Rectal smooth muscle tissue (tissue), 1 donor: ENCODE measurements around the gene CNTFR.

ENCODE experiments used
- H3K27ac ChIP-seq: one replicate; pipeline ENCODE4 v1.7.0; 2013; ENCODE audit warnings: low read depth, low read length, inconsistent platforms
- H3K27me3 ChIP-seq: one replicate; pipeline ENCODE4 v1.7.0; 2013; ENCODE audit warnings: low read length; ENCODE audit not compliant: control insufficient read depth, insufficient read depth
- H3K36me3 ChIP-seq: one replicate; pipeline ENCODE4 v1.7.0; 2013; ENCODE audit warnings: low read length; ENCODE audit not compliant: control insufficient read depth, insufficient read depth
- H3K4me1 ChIP-seq: one replicate; pipeline ENCODE4 v1.7.0; 2013; ENCODE audit warnings: low read length; ENCODE audit not compliant: control insufficient read depth, insufficient read depth
- H3K4me3 ChIP-seq: one replicate; pipeline ENCODE4 v1.7.0; 2013; ENCODE audit warnings: low read length
- H3K9ac ChIP-seq: one replicate; pipeline ENCODE4 v1.7.0; 2013; ENCODE audit warnings: low read length

The CNTFR gene

GRCh38 chr9:34570809-34571480, 18.6 kb downstream of the CNTFR start:
- Histone ChIP-seq H3K27me3 (peaks cover 2% of the 10 kb centered on the region), H3K36me3 (no peaks in the 10 kb centered on the region), H3K4me3 (no peak overlapping the region), H3K4me1 (no peaks in the 10 kb centered on the region), H3K9ac (no peak overlapping the region), H3K27ac (no peak overlapping the region)

- no peak overlapping the region for H3K27ac ChIP-seq
These were observed 19.1 kb downstream of the CNTFR start for GRCh38 chr9:34570376-34570775.

GRCh38 chr9:34568774-34569173, 20.8 kb downstream of the CNTFR start:
- H3K27ac ChIP-seq = no peak overlapping the region
- H3K4me1 ChIP-seq = no peaks in the 10 kb centered on the region
- H3K27me3 ChIP-seq = peaks cover 4% of the 10 kb centered on the region
- H3K9ac ChIP-seq = no peak overlapping the region
- no peaks in the 10 kb centered on the region for H3K36me3 ChIP-seq
- H3K4me3 ChIP-seq = no peak overlapping the region

More at GRCh38 chr9:34570376-34570775, 19.1 kb downstream of the CNTFR start:
- peaks cover 2% of the 10 kb centered on the region for H3K27me3 ChIP-seq
- no peak overlapping the region for H3K9ac ChIP-seq
- H3K4me3 ChIP-seq = no peak overlapping the region
- no peaks in the 10 kb centered on the region for H3K4me1 ChIP-seq
- H3K36me3 ChIP-seq = no peaks in the 10 kb centered on the region

GRCh38 chr9:34568133-34568532, 21.4 kb downstream of the CNTFR start:
- Histone ChIP-seq H3K4me1 (no peaks in the 10 kb centered on the region), H3K27me3 (peaks cover 6% of the 10 kb centered on the region), H3K4me3 (no peak overlapping the region), H3K36me3 (no peaks in the 10 kb centered on the region), H3K27ac (no peak overlapping the region), H3K9ac (no peak overlapping the region)

- H3K9ac ChIP-seq = no peak overlapping the region
- no peak overlapping the region for H3K27ac ChIP-seq
- H3K4me3 ChIP-seq = no peak overlapping the region
- no peaks in the 10 kb centered on the region for H3K36me3 ChIP-seq
- peaks cover 5% of the 10 kb centered on the region for H3K27me3 ChIP-seq
- H3K4me1 ChIP-seq = no peaks in the 10 kb centered on the region
These were observed 22.6 kb downstream of the CNTFR start for GRCh38 chr9:34566972-34567371.

- Histone ChIP-seq H3K9ac (no peak overlapping the region), H3K4me3 (no peak overlapping the region), H3K36me3 (no peaks in the 10 kb centered on the region), H3K27ac (no peak overlapping the region), H3K4me1 (no peaks in the 10 kb centered on the region), H3K27me3 (peaks cover 5% of the 10 kb centered on the region)
These were observed 23.2 kb downstream of the CNTFR start for GRCh38 chr9:34566322-34566721.

GRCh38 chr9:34565856-34566255, 23.7 kb downstream of the CNTFR start:
- Histone ChIP-seq H3K9ac (no peak overlapping the region), H3K36me3 (no peaks in the 10 kb centered on the region), H3K4me3 (no peak overlapping the region), H3K4me1 (no peaks in the 10 kb centered on the region), H3K27me3 (peaks cover 5% of the 10 kb centered on the region), H3K27ac (no peak overlapping the region)

- H3K4me1 ChIP-seq = no peaks in the 10 kb centered on the region
These were observed 24.9 kb downstream of the CNTFR start for GRCh38 chr9:34564617-34565016.

GRCh38 chr9:34563262-34563661, 26.3 kb downstream of the CNTFR start:
- Histone ChIP-seq H3K27ac (no peak overlapping the region), H3K4me3 (no peak overlapping the region), H3K27me3 (peaks cover 8% of the 10 kb centered on the region), H3K36me3 (no peaks in the 10 kb centered on the region), H3K4me1 (no peaks in the 10 kb centered on the region), H3K9ac (no peak overlapping the region)

More at GRCh38 chr9:34564617-34565016, 24.9 kb downstream of the CNTFR start:
- Histone ChIP-seq H3K4me3 (no peak overlapping the region), H3K9ac (no peak overlapping the region), H3K36me3 (no peaks in the 10 kb centered on the region), H3K27me3 (peaks cover 8% of the 10 kb centered on the region), H3K27ac (no peak overlapping the region)

- H3K4me1 ChIP-seq = no peaks in the 10 kb centered on the region
- H3K4me3 ChIP-seq = no peak overlapping the region
- H3K36me3 ChIP-seq = no peaks in the 10 kb centered on the region
- H3K27me3 ChIP-seq = peaks cover 15% of the 10 kb centered on the region
- H3K9ac ChIP-seq = no peak overlapping the region
- H3K27ac ChIP-seq = no peak overlapping the region
These were observed 27.3 kb downstream of the CNTFR start for GRCh38 chr9:34562135-34562745.

GRCh38 chr9:34560599-34561214, 28.8 kb downstream of the CNTFR start:
- Histone ChIP-seq H3K4me1 (no peaks in the 10 kb centered on the region), H3K36me3 (no peaks in the 10 kb centered on the region), H3K9ac (no peak overlapping the region), H3K4me3 (no peak overlapping the region), H3K27ac (peak overlapping the region; percentile 34), H3K27me3 (peaks cover 15% of the 10 kb centered on the region)

GRCh38 chr9:34559624-34560455, 29.7 kb downstream of the CNTFR start:
- Histone ChIP-seq H3K27me3 (peaks cover 15% of the 10 kb centered on the region), H3K4me1 (no peaks in the 10 kb centered on the region), H3K36me3 (no peaks in the 10 kb centered on the region), H3K27ac (peak overlapping the region; percentile 4), H3K9ac (no peak overlapping the region), H3K4me3 (no peak overlapping the region)
